Activated CD4-positive, alpha-beta T cell treated with anti-CD3 and anti-CD28 coated beads for 1 hour (primary cell): ENCODE results near the gene TNP1.

Experiments
- DNase-seq: peaks from one replicate; pipeline ENCODE4 v3.0.0-alpha.2; 2020

Gene TNP1

GRCh38 chr2:216833061-216833460 is 26.8 kb downstream of the TNP1 start:
- no peak for DNase-seq

DNA sequence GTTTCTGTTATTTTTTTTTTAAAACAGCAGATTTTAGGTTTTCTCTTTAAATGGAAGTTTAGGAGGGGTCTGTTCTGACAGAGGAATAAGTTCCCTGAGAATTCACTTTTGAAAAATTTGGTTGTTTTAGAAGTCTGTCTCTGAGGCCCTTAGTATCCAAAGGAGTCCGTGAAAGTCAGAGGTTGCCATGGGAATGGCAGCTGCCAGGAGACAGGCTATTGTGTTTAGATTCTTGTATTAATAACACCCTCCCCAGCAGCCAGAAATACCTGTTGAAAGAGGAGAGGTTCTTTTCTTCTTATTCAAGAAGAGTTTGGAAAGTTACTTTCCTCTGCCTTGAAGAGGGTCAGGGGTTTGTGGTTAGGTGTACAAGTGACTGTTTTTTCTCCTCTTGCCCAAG is 29.5 kb downstream of the TNP1 start:
- no peak for DNase-seq

- no peak for DNase-seq
These were observed 30.3 kb downstream of the TNP1 start for GRCh38 chr2:216829533-216829932.

- DNase-seq, result no peak
These were observed 32.7 kb downstream of the TNP1 start for GRCh38 chr2:216827073-216827720.

- no peak for DNase-seq
These were observed 37.4 kb downstream of the TNP1 start for GRCh38 chr2:216822470-216822869.

DNA sequence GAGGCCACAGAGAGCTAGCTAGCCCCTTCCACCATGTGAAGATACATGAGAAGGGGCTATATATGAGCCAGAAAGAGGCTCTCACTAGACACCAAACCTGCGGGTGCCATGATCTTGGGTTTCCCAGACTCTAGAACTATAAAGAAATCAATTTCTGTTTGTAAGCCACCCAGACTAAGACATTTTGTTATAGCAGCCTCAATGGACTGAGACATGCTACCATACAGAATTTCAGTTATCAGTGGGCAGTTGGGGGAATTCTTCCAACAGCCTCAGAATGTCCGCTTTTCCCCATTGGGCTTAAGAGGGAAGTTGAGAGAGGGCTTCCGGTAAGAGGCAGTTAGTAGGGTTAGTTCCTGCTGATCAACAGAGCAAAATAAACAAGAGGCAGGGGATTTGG is 39.2 kb downstream of the TNP1 start:
- no peak for DNase-seq

DNA sequence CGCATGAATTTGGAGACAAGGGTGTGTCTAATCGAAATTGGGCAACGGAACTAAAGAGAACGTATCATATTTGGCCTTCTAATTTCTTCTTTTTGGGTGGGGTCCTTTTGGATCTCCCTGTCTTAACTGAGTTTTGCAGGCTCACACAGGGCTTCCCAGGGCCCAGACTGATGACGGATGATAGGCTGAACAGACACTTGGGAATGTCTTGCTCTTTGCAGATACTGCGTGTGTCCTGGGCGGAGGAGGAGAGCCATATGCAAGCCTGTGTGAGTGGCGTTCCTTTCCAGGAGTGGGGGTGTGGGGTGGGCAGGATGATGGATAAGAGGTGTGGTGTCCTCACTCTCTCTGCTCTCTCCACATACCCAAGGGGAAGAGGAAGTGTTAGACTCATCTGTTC is 40.1 kb downstream of the TNP1 start:
- no peak for DNase-seq

GRCh38 chr2:216819055-216819454 is 40.8 kb downstream of the TNP1 start:
- no peak for DNase-seq

GRCh38 chr2:216810399-216811160 is 49.3 kb downstream of the TNP1 start:
- DNase-seq, result no peak
